Measurements from ENCODE around the gene ADARB2. TPM values are rescaled to one million over a fixed set of nuclear protein-coding genes. Genes with fewer than 3 reads are reported as not detected.
"Not testable (repeated sequence)": the region's sequence is repeated elsewhere in the genome, so short reads cannot be mapped to it uniquely, and the experiment has no call there.

Gene ADARB2
- total and polyA plus RNA-seq, 2 experiments from 2014 or later, result 0.13 to 0.48 TPM

- H3K4me3 ChIP-seq, result no peak overlapping the region
- H2AFZ ChIP-seq, result no peak overlapping the region
- no peaks in the 10 kb centered on the region for H3K27me3 ChIP-seq
- no peaks in the 10 kb centered on the region for H3K4me1 ChIP-seq (ENCODE audit: insufficient read depth)
- H4K20me1 ChIP-seq (ENCODE audit: insufficient read depth, poor library complexity, severe bottlenecking), result no peaks in the 10 kb centered on the region
- no peaks in the 10 kb centered on the region for H3K36me3 ChIP-seq (replicated peaks; ENCODE audit: insufficient read depth, low read depth)
- H3K79me2 ChIP-seq, result no peaks in the 10 kb centered on the region
- H3K9me2 ChIP-seq (replicated peaks; ENCODE audit: insufficient read depth), result no peaks in the 10 kb centered on the region
- no peak for TF ChIP-seq EZH2phosphoT487 (IDR thresholded peaks at IDR 0.05; ENCODE audit: low read depth, severe bottlenecking, unreplicated experiment)
- TF ChIP-seq, protein P1, sequence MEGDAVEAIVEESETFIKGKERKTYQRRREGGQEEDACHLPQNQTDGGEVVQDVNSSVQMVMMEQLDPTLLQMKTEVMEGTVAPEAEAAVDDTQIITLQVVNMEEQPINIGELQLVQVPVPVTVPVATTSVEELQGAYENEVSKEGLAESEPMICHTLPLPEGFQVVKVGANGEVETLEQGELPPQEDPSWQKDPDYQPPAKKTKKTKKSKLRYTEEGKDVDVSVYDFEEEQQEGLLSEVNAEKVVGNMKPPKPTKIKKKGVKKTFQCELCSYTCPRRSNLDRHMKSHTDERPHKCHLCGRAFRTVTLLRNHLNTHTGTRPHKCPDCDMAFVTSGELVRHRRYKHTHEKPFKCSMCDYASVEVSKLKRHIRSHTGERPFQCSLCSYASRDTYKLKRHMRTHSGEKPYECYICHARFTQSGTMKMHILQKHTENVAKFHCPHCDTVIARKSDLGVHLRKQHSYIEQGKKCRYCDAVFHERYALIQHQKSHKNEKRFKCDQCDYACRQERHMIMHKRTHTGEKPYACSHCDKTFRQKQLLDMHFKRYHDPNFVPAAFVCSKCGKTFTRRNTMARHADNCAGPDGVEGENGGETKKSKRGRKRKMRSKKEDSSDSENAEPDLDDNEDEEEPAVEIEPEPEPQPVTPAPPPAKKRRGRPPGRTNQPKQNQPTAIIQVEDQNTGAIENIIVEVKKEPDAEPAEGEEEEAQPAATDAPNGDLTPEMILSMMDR (IDR thresholded peaks at IDR 0.05; ENCODE audit: poor library complexity), result no peak
- TF ChIP-seq EZH2 (IDR thresholded peaks at IDR 0.05; ENCODE audit: borderline replicate concordance), result no peak
- WGBS (ENCODE audit: low lambda C conversion rate, missing lambda C conversion rate), result 76% methylated on average over 4 of the region's 4 CpGs
- DNase-seq (ENCODE audit: low spot score), result no peak
- no peak overlapping the region for H3K27ac ChIP-seq
- H3K4me2 ChIP-seq, result no peak overlapping the region
- no peaks in the 10 kb centered on the region for H3K9me3 ChIP-seq (ENCODE audit: low read depth)
Measured at GRCh38 chr10:1356349-1356748, 381.0 kb downstream of the ADARB2 start.

DNA sequence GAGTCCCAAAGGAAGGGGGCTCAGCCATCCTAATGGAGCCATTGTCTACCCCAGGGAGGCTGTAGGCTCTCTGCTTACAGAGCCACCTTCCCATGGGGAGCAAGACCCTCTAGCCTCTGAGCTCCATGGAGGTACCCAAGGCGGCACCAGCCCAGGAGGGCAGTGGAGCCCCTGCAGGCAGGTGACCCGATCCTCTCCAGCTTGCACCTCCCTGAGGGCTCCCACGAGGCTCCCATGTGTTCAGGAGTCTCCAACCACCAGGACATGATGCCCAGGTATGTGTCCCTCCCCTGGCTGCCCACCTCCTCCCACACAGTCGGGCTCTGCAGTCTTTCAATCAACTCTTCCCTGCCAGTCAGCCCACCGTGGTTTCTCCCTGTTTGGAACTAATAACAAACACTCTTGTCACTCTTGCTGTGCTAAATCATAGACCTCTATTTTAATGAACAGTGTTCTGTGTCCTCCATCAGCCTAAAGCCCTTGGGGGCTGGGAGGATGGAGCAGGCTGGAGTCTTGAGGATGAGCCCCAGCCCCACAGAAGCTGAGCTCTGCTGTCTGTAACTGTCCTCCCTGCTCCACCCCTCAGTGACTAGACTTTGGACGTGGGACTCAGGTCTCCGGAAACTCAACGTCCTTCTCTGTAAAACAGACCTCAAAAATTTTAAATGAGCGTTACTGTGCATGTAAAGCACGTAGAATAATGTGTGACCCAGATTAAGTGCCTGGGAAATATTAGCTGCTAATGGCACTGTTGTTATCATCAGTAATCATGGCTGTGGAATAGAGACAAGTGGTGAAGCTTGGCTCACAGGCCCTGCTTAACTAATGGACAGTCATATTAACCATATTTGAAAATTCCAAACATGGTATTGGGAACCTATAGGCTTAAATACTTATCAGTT, 382.3 kb downstream of the ADARB2 start:
- no peak overlapping the region for H3K4me3 ChIP-seq
- H3K4me2 ChIP-seq, result no peak overlapping the region
- TF ChIP-seq EZH2phosphoT487 (IDR thresholded peaks at IDR 0.05; ENCODE audit: low read depth, severe bottlenecking, unreplicated experiment), result no peak
- TF ChIP-seq EZH2 (IDR thresholded peaks at IDR 0.05; ENCODE audit: borderline replicate concordance), result no peak
- TF ChIP-seq, protein P1 (IDR thresholded peaks at IDR 0.05; ENCODE audit: poor library complexity), result no peak
- H3K27ac ChIP-seq, result no peak overlapping the region
- no peaks in the 10 kb centered on the region for H3K79me2 ChIP-seq
- DNase-seq (ENCODE audit: low spot score), result no peak
- no peaks in the 10 kb centered on the region for H3K9me2 ChIP-seq (replicated peaks; ENCODE audit: insufficient read depth)
- no peaks in the 10 kb centered on the region for H4K20me1 ChIP-seq (ENCODE audit: insufficient read depth, poor library complexity, severe bottlenecking)
- H3K4me1 ChIP-seq (ENCODE audit: insufficient read depth), result no peaks in the 10 kb centered on the region
- WGBS (ENCODE audit: low lambda C conversion rate, missing lambda C conversion rate), result 61% methylated on average over 10 of the region's 10 CpGs
- no peak overlapping the region for H2AFZ ChIP-seq
- H3K36me3 ChIP-seq (replicated peaks; ENCODE audit: insufficient read depth, low read depth), result no peaks in the 10 kb centered on the region
- H3K27me3 ChIP-seq, result no peaks in the 10 kb centered on the region
- no peaks in the 10 kb centered on the region for H3K9me3 ChIP-seq (ENCODE audit: low read depth)

GRCh38 chr10:1352296-1352695, 385.0 kb downstream of the ADARB2 start:
- WGBS (ENCODE audit: low lambda C conversion rate, missing lambda C conversion rate), result 74% methylated on average over 7 of the region's 7 CpGs
- not testable (repeated sequence) for H3K27me3 ChIP-seq; H3K9me3 ChIP-seq (ENCODE audit: low read depth); H3K27ac ChIP-seq; H3K79me2 ChIP-seq; H3K9me2 ChIP-seq (replicated peaks; ENCODE audit: insufficient read depth); H2AFZ ChIP-seq; H3K4me1 ChIP-seq (ENCODE audit: insufficient read depth); H3K4me2 ChIP-seq; H4K20me1 ChIP-seq (ENCODE audit: insufficient read depth, poor library complexity, severe bottlenecking); DNase-seq (ENCODE audit: low spot score); H3K4me3 ChIP-seq; H3K36me3 ChIP-seq (replicated peaks; ENCODE audit: insufficient read depth, low read depth)

- Histone ChIP-seq H4K20me1 (ENCODE audit: insufficient read depth, poor library complexity, severe bottlenecking) (no peaks in the 10 kb centered on the region), H3K4me1 (ENCODE audit: insufficient read depth) (no peaks in the 10 kb centered on the region), H3K36me3 (replicated peaks; ENCODE audit: insufficient read depth, low read depth) (no peaks in the 10 kb centered on the region), H3K9me2 (replicated peaks; ENCODE audit: insufficient read depth) (no peaks in the 10 kb centered on the region), H3K4me3 (no peak overlapping the region), H3K27me3 (no peaks in the 10 kb centered on the region), H3K79me2 (no peaks in the 10 kb centered on the region), H3K9me3 (ENCODE audit: low read depth) (no peaks in the 10 kb centered on the region), H2AFZ (no peak overlapping the region), H3K27ac (no peak overlapping the region), H3K4me2 (no peak overlapping the region)
- 89% methylated on average over 5 of the region's 5 CpGs for WGBS (ENCODE audit: low lambda C conversion rate, missing lambda C conversion rate)
- TF ChIP-seq EZH2phosphoT487 (IDR thresholded peaks at IDR 0.05; ENCODE audit: low read depth, severe bottlenecking, unreplicated experiment), result no peak
- TF ChIP-seq, protein P1 (IDR thresholded peaks at IDR 0.05; ENCODE audit: poor library complexity), result no peak
- no peak for TF ChIP-seq EZH2 (IDR thresholded peaks at IDR 0.05; ENCODE audit: borderline replicate concordance)
- DNase-seq (ENCODE audit: low spot score), result no peak
Measured at GRCh38 chr10:1348773-1349050, 388.6 kb downstream of the ADARB2 start.

Data from hepatocyte (in vitro differentiated cells).